ENCODE results near the gene TEX35. TPM values are rescaled to one million over a fixed set of nuclear protein-coding genes. Genes with fewer than 3 reads are reported as not detected.

Gene TEX35
- total RNA-seq, 3 donors from 2014 or later, result not detected

DNA sequence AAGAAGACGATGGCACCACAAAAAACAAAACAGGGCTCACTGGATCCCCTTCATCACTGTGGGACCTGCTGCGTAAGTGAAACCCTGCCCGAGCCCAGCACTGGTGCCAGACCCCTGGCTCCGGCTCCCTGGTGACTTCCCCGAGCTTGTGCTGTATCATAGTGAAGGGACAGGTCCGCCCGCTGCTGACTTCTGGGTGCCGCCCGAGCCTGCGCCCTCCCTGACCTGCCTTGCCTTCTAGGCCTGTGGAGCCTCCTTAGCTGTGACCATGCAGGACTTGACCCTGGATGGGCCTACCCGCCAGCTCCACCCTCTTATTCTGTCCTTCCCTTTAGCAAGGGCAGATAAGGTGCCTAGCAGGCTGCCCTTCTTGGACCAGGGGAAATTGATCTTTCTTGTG is 7.9 kb downstream of the TEX35 start:
- TF ChIP-seq, protein P1, sequence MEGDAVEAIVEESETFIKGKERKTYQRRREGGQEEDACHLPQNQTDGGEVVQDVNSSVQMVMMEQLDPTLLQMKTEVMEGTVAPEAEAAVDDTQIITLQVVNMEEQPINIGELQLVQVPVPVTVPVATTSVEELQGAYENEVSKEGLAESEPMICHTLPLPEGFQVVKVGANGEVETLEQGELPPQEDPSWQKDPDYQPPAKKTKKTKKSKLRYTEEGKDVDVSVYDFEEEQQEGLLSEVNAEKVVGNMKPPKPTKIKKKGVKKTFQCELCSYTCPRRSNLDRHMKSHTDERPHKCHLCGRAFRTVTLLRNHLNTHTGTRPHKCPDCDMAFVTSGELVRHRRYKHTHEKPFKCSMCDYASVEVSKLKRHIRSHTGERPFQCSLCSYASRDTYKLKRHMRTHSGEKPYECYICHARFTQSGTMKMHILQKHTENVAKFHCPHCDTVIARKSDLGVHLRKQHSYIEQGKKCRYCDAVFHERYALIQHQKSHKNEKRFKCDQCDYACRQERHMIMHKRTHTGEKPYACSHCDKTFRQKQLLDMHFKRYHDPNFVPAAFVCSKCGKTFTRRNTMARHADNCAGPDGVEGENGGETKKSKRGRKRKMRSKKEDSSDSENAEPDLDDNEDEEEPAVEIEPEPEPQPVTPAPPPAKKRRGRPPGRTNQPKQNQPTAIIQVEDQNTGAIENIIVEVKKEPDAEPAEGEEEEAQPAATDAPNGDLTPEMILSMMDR (IDR thresholded peaks at IDR 0.05), result no peak
- Histone ChIP-seq H3K9me3 (no peaks in the 10 kb centered on the region), H3K36me3 (ENCODE audit: low read depth) (no peaks in the 10 kb centered on the region), H3K4me1 (ENCODE audit: low read depth) (no peaks in the 10 kb centered on the region), H3K4me3 (no peak overlapping the region)
- DNase-seq (no peak), ATAC-seq (no peak)
- intact Hi-C loops (cut with DNase I, micrococcal nuclease), result no loop called here

DNA sequence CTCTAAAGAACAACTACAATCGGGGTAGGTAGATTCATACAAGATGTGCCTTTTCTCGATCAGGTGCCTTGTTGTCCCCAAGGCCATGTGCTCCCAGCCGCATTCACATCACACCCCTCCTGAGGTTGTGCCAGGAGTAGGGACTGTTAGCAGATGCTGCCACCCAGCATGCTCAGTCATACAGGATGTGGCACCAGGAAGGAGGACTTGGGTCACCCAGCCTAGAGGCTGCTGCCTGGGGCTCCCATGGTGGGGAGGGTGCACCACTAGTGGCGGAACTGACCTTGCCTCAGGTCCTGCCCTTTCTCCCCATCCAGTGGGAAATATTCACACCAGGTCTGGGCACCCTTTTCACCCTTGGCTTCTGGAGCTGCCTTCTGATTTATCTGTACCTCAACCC is 8.3 kb downstream of the TEX35 start:
- DNase-seq, result no peak
- intact Hi-C loops (cut with DNase I, micrococcal nuclease), result no loop called here

DNA sequence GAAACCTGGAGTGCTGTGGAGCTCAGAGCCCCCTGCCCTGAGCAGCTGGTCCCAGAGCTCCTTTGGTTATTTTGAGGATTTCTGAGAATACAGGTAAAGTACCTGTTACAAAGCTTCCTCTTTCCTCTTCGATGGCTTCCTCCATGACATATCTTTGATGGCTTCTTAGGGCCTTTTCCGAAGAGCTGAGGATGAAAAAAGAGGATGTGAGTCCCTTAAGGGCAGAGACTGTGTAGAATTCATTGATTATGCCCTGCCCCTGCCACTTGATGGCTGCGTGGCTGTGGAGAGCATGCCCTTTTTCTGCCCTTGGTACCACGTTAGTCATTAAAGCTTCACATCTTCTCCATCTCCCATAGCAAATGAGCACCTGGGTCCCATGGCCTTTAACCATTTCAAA is 14.2 kb downstream of the TEX35 start:
- intact Hi-C loops (cut with DNase I, micrococcal nuclease), result no loop called here
- peaks cover 2% of the 10 kb centered on the region for H3K4me1 ChIP-seq (ENCODE audit: low read depth)
- H3K9me3 ChIP-seq, result no peaks in the 10 kb centered on the region
- DNase-seq (no peak), ATAC-seq (no peak)
- no peaks in the 10 kb centered on the region for H3K36me3 ChIP-seq (ENCODE audit: low read depth)
- TF ChIP-seq, protein P1 (IDR thresholded peaks at IDR 0.05), result no peak
- H3K4me3 ChIP-seq, result no peak overlapping the region

More for the DNA sequence above, 8.3 kb downstream of the TEX35 start:
- no peak for ATAC-seq
- Histone ChIP-seq H3K9me3 (no peaks in the 10 kb centered on the region), H3K4me3 (no peak overlapping the region), H3K36me3 (ENCODE audit: low read depth) (no peaks in the 10 kb centered on the region), H3K4me1 (ENCODE audit: low read depth) (no peaks in the 10 kb centered on the region)
- TF ChIP-seq, protein P1 (IDR thresholded peaks at IDR 0.05), result no peak

DNA sequence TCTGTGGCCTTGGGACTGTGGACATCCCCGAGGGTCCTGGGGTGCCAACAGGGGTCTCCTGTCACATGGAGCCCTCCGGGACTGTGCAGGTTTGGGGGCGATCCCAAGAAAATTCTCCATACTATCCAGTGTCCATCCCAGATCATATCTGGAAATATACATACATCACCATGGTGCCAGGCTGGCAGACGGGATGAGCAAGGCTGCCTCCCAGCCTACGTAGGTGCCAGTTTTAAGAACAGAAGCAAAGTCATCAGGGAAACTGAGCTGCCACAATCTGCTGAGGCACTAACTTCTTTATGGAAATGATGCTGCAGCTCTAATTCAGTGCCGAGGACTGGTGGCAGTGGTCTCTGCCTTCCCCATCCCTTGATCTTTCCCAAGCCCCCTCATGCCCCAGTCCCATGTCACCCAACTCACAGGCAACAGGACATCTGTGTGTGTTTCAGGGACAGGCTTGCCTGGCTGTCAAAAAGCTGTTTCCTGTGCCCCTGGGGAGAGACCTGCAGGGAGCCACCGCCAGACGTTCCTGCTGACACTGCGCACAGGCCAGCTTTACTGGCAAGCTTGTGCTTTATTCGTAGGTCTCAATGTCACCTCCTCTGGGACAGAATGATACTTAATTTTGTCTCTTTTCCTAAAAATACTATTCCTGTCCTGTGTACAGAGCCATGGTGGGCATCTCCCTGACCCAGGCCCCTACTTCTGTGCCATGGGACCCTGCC is 15.5 kb downstream of the TEX35 start:
- Histone ChIP-seq H3K9me3 (no peaks in the 10 kb centered on the region), H3K4me3 (no peak overlapping the region), H3K4me1 (ENCODE audit: low read depth) (peaks cover 7% of the 10 kb centered on the region), H3K36me3 (ENCODE audit: low read depth) (no peaks in the 10 kb centered on the region)
- TF ChIP-seq, protein P1 (IDR thresholded peaks at IDR 0.05), result no peak
- no peak for ATAC-seq
- DNase-seq, result no peak
- intact Hi-C loops (cut with DNase I, micrococcal nuclease), result no loop called here

DNA sequence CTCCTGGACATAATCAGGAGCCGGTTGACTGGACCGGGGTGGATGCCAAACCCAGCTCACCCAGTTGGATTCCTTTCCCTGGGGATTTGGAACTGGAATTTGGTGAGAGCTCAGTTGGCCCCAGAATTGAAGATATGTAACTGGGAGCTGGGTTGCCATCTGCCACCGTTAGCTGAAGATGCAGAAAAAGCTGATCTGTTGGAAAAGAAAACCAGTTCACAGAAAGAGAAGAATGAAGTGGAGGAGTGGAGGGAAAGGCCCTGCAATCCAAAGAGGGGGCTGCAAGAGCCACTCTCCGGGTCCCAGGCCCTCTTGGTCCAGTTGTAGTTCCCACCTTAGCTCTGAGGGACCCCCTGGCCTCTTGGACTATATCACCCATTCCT is 16.0 kb downstream of the TEX35 start:
- ATAC-seq (no peak), DNase-seq (no peak)
- intact Hi-C loops (cut with DNase I, micrococcal nuclease), result no loop called here
- H3K4me3 ChIP-seq, result no peak overlapping the region
- no peaks in the 10 kb centered on the region for H3K36me3 ChIP-seq (ENCODE audit: low read depth)
- TF ChIP-seq, protein P1 (IDR thresholded peaks at IDR 0.05), result no peak
- peaks cover 7% of the 10 kb centered on the region for H3K4me1 ChIP-seq (ENCODE audit: low read depth)
- H3K9me3 ChIP-seq, result no peaks in the 10 kb centered on the region

Data from mucosa of descending colon (tissue), 3 donors.